Measurements from ENCODE around the gene ZNF683. TPM values are rescaled to one million over a fixed set of nuclear protein-coding genes. Genes with fewer than 3 reads are reported as not detected.

The ZNF683 gene
- total RNA-seq, 4 donors from 2014 or later, result not detected

DNA sequence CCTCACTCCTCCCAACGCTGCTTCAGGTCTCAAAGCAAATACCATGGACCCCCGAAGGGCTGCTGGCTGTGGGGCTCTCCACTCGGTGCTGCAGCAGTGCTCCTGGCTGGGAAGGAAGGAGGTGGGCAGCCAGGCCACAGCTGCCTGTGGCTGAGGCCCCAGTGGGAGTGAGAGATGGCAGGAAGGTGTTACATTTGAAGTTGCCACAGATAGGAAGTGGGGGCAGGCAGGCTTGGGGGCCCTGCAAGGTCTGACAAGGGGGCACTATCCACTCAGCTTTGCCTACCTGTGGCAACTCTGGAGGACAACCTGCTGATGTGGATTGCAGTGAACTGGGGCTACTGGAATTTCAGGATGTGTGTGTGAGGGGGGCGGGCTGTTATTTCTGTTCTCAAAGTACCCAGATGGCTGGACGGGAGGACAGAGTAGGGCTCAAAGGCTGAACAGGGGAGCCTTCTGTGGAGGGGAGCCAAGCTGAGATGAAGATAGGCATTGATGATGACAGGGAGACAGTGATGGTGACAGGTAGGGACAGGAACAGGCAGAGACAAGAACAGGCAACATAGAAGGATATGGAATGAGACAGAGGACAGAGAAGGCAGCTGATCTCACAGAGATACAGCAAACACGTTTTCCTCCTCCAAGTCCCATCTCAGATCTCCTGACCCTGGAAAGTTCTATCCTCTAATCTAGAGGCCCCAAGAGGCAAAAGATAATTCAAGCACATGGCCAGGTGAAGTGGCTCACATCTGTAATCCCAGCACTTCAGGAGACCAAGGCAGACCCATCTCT is 1.8 kb downstream of the ZNF683 start:
- intact Hi-C loops (cut with DNase I; ENCODE audit: low total_unique reads), result no loop called here
- Histone ChIP-seq H3K36me3 (no peaks in the 10 kb centered on the region), H3K9me3 (no peaks in the 10 kb centered on the region), H3K27me3 (no peaks in the 10 kb centered on the region), H3K4me1 (no peaks in the 10 kb centered on the region), H3K27ac (no peak overlapping the region), H3K4me3 (no peak overlapping the region)
- TF ChIP-seq, protein P1, sequence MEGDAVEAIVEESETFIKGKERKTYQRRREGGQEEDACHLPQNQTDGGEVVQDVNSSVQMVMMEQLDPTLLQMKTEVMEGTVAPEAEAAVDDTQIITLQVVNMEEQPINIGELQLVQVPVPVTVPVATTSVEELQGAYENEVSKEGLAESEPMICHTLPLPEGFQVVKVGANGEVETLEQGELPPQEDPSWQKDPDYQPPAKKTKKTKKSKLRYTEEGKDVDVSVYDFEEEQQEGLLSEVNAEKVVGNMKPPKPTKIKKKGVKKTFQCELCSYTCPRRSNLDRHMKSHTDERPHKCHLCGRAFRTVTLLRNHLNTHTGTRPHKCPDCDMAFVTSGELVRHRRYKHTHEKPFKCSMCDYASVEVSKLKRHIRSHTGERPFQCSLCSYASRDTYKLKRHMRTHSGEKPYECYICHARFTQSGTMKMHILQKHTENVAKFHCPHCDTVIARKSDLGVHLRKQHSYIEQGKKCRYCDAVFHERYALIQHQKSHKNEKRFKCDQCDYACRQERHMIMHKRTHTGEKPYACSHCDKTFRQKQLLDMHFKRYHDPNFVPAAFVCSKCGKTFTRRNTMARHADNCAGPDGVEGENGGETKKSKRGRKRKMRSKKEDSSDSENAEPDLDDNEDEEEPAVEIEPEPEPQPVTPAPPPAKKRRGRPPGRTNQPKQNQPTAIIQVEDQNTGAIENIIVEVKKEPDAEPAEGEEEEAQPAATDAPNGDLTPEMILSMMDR (IDR thresholded peaks at IDR 0.05), result no peak
- no peak for TF ChIP-seq POLR2A (IDR thresholded peaks at IDR 0.05)
- no peak for DNase-seq

DNA sequence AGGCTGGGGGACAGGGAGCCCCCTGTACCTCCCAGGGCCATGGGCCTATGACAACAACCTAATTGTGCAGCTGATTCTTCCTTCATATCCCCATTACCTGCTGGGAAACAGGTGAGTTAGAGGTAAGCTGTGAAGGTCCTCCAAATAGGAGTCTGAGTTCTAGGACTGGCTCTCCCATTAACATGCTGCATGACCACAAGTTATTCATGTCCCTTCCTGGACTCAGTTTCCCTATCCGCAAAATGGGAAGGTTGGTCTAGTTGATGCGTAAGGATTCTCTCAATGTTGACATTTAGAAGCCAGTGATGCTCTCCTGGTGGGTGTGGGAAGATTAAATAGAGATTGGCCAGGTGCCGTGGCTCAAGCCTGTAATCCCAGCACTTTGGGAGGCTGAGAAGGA is 4.1 kb downstream of the ZNF683 start:
- Histone ChIP-seq H3K27me3 (peaks cover 0 to 6% of the 10 kb centered on the region in 2 donors), H3K9me3 (no peaks in the 10 kb centered on the region), H3K4me1 (no peaks in the 10 kb centered on the region), H3K36me3 (no peaks in the 10 kb centered on the region), H3K27ac (no peak overlapping the region), H3K4me3 (no peak overlapping the region)
- TF ChIP-seq, protein P1 (IDR thresholded peaks at IDR 0.05), result no peak
- no peak for TF ChIP-seq POLR2A (IDR thresholded peaks at IDR 0.05)
- DNase-seq, result no peak
- intact Hi-C loops (cut with DNase I; ENCODE audit: low total_unique reads), result no loop called here

DNA sequence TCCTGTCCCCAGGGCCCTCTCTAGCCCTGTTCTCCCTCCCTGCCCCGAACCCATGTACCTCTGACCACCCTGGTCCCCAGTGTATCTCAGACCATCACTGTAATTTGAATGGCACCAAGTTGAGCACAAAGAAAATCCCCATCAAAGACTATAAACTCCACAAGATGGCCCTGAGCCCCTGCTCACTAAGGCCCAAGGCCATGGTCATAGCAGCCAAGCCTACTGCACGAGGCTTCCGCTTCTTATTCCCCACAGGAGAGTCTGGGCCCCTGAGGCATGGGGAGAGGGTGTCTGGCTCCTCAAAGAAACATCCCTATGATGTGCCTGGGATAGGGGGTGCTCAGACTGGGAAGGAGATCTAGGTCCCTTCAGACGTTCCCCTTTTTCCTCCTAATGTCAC is 4.5 kb downstream of the ZNF683 start:
- H3K9me3 ChIP-seq, result no peaks in the 10 kb centered on the region
- TF ChIP-seq, protein P1 (IDR thresholded peaks at IDR 0.05), result no peak
- TF ChIP-seq POLR2A (IDR thresholded peaks at IDR 0.05), result no peak
- no peaks in the 10 kb centered on the region for H3K36me3 ChIP-seq
- DNase-seq, result no peak
- H3K4me1 ChIP-seq, result no peaks in the 10 kb centered on the region
- no peak overlapping the region for H3K27ac ChIP-seq
- peaks cover 0 to 6% of the 10 kb centered on the region in 2 donors for H3K27me3 ChIP-seq
- H3K4me3 ChIP-seq, result no peak overlapping the region
- intact Hi-C loops (cut with DNase I; ENCODE audit: low total_unique reads), result no loop called here

DNA sequence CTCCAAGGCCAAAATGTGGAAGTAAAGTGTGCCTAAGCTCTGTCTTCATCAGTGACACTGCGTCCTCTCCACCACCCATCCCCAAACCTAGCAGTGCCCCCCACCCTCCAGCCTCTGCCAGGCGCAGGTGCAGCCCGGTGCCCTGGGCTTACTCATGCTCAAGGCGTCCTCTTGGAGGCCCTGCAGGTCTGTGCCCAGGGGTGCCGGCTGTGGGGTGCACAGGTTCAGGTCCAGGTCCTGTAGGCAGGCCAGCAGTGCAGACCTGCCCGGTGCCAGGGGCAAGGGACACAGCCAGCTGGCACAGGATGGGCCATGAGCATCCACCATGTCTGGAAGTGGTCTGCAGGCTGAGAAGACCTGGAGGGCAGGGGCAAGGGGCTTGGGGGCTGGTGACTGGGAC is 5.1 kb downstream of the ZNF683 start:
- no peaks in the 10 kb centered on the region for H3K4me1 ChIP-seq
- intact Hi-C loops (cut with DNase I; ENCODE audit: low total_unique reads), result no loop called here
- H3K27ac ChIP-seq, result no peak overlapping the region
- no peaks in the 10 kb centered on the region for H3K9me3 ChIP-seq
- peaks cover 0 to 6% of the 10 kb centered on the region in 2 donors for H3K27me3 ChIP-seq
- no peak for DNase-seq
- H3K36me3 ChIP-seq, result no peaks in the 10 kb centered on the region
- no peak for TF ChIP-seq POLR2A (IDR thresholded peaks at IDR 0.05)
- TF ChIP-seq, protein P1 (IDR thresholded peaks at IDR 0.05), result no peak
- H3K4me3 ChIP-seq, result no peak overlapping the region

DNA sequence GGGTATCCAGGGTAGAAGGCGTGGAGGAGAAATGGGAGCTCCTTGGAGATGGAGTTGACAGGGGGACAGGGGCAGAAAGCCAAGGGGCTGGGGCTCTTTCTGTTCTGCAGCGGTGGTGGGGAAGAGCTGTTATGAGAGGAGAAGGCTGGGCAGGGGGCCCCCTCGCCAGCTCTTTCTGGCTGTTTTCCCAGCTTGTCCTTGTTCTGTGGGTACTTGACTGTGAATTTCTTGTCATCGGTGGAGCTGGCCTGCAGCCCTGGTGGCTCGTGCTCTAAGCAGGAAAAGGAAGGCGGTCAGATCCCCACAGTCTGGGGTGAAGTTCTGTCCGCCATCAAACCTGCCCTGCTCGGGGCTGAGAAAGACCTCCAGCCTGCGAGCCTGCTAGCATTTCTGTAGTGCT is 7.6 kb downstream of the ZNF683 start:
- H3K4me1 ChIP-seq, result peaks cover 0 to 6% of the 10 kb centered on the region in 2 donors
- no peak overlapping the region for H3K27ac ChIP-seq
- no peaks in the 10 kb centered on the region for H3K36me3 ChIP-seq
- TF ChIP-seq, protein P1 (IDR thresholded peaks at IDR 0.05), result no peak
- TF ChIP-seq POLR2A (IDR thresholded peaks at IDR 0.05), result no peak
- intact Hi-C loops (cut with DNase I; ENCODE audit: low total_unique reads), result no loop called here
- no peak overlapping the region for H3K4me3 ChIP-seq
- peaks cover 10 to 21% of the 10 kb centered on the region in 2 donors for H3K27me3 ChIP-seq
- DNase-seq, result no peak
- no peaks in the 10 kb centered on the region for H3K9me3 ChIP-seq
